ENCODE data around the gene ELMO1. TPM values are rescaled to one million over a fixed set of nuclear protein-coding genes. Genes with fewer than 3 reads are reported as not detected.

ELMO1 gene
- polyA plus RNA-seq, 1 donor (not counting 4 experiments of a cell fraction or from before 2014, with no cell fraction given), result not detected

DNA sequence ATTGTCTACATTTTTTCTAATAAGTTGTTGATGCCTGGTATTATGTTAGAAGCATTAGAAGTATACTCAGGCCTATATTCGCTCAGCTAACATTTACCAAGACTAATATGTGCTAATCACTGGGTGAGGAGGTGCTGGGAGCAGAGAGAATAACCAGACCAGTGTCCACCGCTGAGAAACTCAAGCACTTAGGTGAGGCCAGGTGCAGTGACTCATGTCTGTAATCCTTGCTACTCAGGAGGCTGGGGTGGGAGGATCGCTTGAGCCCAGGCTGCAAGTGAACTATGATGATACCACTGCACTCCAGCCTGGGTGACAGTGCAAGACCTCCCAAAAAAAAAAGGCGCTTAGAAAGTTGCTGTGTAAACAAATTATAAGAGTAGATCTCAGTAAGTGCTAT, 542.2 kb downstream of the ELMO1 start:
- dilution Hi-C loops (cut with MboI; ENCODE audit: extremely low pct_ligation_motif_present, low sequenced_read_pairs), result no loop called here
- no peak for TF ChIP-seq EZH2 (IDR thresholded peaks at IDR 0.05; ENCODE audit: low read length)
- TF ChIP-seq, protein P1, sequence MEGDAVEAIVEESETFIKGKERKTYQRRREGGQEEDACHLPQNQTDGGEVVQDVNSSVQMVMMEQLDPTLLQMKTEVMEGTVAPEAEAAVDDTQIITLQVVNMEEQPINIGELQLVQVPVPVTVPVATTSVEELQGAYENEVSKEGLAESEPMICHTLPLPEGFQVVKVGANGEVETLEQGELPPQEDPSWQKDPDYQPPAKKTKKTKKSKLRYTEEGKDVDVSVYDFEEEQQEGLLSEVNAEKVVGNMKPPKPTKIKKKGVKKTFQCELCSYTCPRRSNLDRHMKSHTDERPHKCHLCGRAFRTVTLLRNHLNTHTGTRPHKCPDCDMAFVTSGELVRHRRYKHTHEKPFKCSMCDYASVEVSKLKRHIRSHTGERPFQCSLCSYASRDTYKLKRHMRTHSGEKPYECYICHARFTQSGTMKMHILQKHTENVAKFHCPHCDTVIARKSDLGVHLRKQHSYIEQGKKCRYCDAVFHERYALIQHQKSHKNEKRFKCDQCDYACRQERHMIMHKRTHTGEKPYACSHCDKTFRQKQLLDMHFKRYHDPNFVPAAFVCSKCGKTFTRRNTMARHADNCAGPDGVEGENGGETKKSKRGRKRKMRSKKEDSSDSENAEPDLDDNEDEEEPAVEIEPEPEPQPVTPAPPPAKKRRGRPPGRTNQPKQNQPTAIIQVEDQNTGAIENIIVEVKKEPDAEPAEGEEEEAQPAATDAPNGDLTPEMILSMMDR (optimal IDR thresholded peaks at IDR 0.05 in 1 of 3, IDR thresholded peaks at IDR 0.05 in 1 of 3, conservative IDR thresholded peaks at IDR 0.05 in 1 of 3; ENCODE audit: extremely low read depth in 1 of 3, insufficient read depth in 2 of 3, low read length in 3 of 3), result no peak
- FAIRE-seq, result no peak

DNA sequence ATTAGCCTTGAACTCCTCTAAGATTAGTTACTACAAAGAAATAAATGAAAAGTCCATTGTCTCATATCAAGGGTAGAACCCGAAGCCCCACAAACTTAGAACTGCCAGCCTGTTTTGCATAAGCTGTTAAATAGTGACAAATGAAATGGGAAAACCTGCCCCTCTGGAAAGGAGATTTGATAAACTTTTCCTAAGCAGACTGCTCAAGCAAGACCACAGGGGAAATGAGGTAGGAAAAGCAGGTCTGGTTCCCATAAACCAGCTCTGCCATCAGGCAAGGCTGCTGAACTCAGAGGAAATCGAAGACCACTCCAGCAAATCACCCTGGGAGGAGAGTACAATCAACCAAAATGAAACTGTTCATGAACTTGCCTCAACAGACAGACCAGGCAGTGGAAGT, 542.8 kb downstream of the ELMO1 start:
- no peaks in the 10 kb centered on the region for H3K9me1 ChIP-seq (ENCODE audit: control insufficient read depth, extremely low read depth, insufficient read depth, low read length)

More for the DNA sequence above, 542.2 kb downstream of the ELMO1 start:
- Histone ChIP-seq H3K4me3 (ENCODE audit: control insufficient read depth in 2 of 3, extremely low read depth in 1 of 3, insufficient read depth in 2 of 3, low read depth in 1 of 3, low read length in 3 of 3) (no peak overlapping the region), H3K79me2 (ENCODE audit: control insufficient read depth, insufficient read depth, low read length) (no peaks in the 10 kb centered on the region), H3K4me2 (ENCODE audit: control insufficient read depth, extremely low read depth, insufficient read depth, low read depth, low read length) (no peak overlapping the region), H2AFZ (ENCODE audit: control insufficient read depth, low read length) (no peak overlapping the region), H3K27me3 (ENCODE audit: control insufficient read depth, extremely low read depth, insufficient read depth, low read length) (no peaks in the 10 kb centered on the region), H3K9ac (ENCODE audit: control insufficient read depth, extremely low read depth, insufficient read depth, low read length) (no peak overlapping the region), H4K20me1 (ENCODE audit: control insufficient read depth, extremely low read depth, insufficient read depth, low read length) (no peaks in the 10 kb centered on the region), H3K36me3 (ENCODE audit: control insufficient read depth in 2 of 2, extremely low read depth in 1 of 2, insufficient read depth in 2 of 2, low read length in 2 of 2) (no peaks in the 10 kb centered on the region), H3K27ac (ENCODE audit: control insufficient read depth, insufficient read depth, low read length) (no peak overlapping the region), H3K9me1 (ENCODE audit: control insufficient read depth, extremely low read depth, insufficient read depth, low read length) (no peaks in the 10 kb centered on the region), H3K9me3 (ENCODE audit: control insufficient read depth, low read depth, low read length) (no peaks in the 10 kb centered on the region), H3K4me1 (ENCODE audit: control insufficient read depth, extremely low read depth, insufficient read depth, low read length) (no peaks in the 10 kb centered on the region)
- DNase-seq (ENCODE audit: low read depth, low spot score), result no peak

More for the DNA sequence above, 542.8 kb downstream of the ELMO1 start:
- H3K4me2 ChIP-seq (ENCODE audit: control insufficient read depth, extremely low read depth, insufficient read depth, low read depth, low read length), result no peak overlapping the region
- no peaks in the 10 kb centered on the region for H3K9me3 ChIP-seq (ENCODE audit: control insufficient read depth, low read depth, low read length)
- dilution Hi-C loops (cut with MboI; ENCODE audit: extremely low pct_ligation_motif_present, low sequenced_read_pairs), result no loop called here
- H3K9ac ChIP-seq (ENCODE audit: control insufficient read depth, extremely low read depth, insufficient read depth, low read length), result no peak overlapping the region
- H2AFZ ChIP-seq (ENCODE audit: control insufficient read depth, low read length), result no peak overlapping the region
- no peaks in the 10 kb centered on the region for H4K20me1 ChIP-seq (ENCODE audit: control insufficient read depth, extremely low read depth, insufficient read depth, low read length)
- no peaks in the 10 kb centered on the region for H3K27me3 ChIP-seq (ENCODE audit: control insufficient read depth, extremely low read depth, insufficient read depth, low read length)
- no peaks in the 10 kb centered on the region for H3K79me2 ChIP-seq (ENCODE audit: control insufficient read depth, insufficient read depth, low read length)
- FAIRE-seq (no peak), DNase-seq (ENCODE audit: low read depth, low spot score) (no peak)
- H3K36me3 ChIP-seq (ENCODE audit: control insufficient read depth in 2 of 2, extremely low read depth in 1 of 2, insufficient read depth in 2 of 2, low read length in 2 of 2), result no peaks in the 10 kb centered on the region
- TF ChIP-seq, protein P1 (optimal IDR thresholded peaks at IDR 0.05 in 1 of 3, IDR thresholded peaks at IDR 0.05 in 1 of 3, conservative IDR thresholded peaks at IDR 0.05 in 1 of 3; ENCODE audit: extremely low read depth in 1 of 3, insufficient read depth in 2 of 3, low read length in 3 of 3), result no peak
- no peak for TF ChIP-seq EZH2 (IDR thresholded peaks at IDR 0.05; ENCODE audit: low read length)
- no peak overlapping the region for H3K27ac ChIP-seq (ENCODE audit: control insufficient read depth, insufficient read depth, low read length)
- no peak overlapping the region for H3K4me3 ChIP-seq (ENCODE audit: control insufficient read depth in 2 of 3, extremely low read depth in 1 of 3, insufficient read depth in 2 of 3, low read depth in 1 of 3, low read length in 3 of 3)
- no peaks in the 10 kb centered on the region for H3K4me1 ChIP-seq (ENCODE audit: control insufficient read depth, extremely low read depth, insufficient read depth, low read length)

Measured in keratinocyte (primary cell).